Activated CD8-positive, alpha-beta memory T cell treated with anti-CD3 and anti-CD28 coated beads for 48 hours (primary cell): ENCODE data around the gene ACE.
"Not testable (repeated sequence)": the region's sequence is repeated elsewhere in the genome, so short reads cannot be mapped to it uniquely, and the experiment has no call there.

Experiments
- DNase-seq, 3 experiments: peaks; one replicate each; pipeline ENCODE4 v3.0.0-alpha.2; 2020; ENCODE audit warnings: low read depth in 2 of 3, low spot score in 2 of 3

ACE gene

DNA sequence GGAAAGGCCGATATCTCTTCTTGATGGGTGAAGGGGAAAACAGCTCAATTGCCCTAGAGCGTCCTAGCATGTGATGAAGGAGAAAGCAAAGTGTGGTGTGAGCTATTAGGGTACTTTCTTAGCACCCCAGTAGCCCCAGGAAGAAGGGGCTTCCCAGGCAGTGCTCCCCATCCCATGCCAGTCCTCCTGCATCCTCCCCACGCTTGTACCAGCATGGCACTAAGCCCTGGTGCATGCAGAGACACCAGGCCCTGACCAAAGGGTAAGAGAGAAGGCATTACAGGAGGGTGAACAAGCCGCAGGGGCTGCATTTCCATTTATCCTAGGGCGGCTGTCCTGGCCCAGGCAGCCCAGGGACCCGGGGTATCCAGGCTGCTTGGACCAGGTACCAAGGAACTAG lies 33.8 kb upstream of the ACE start:
- no peak for DNase-seq

DNA sequence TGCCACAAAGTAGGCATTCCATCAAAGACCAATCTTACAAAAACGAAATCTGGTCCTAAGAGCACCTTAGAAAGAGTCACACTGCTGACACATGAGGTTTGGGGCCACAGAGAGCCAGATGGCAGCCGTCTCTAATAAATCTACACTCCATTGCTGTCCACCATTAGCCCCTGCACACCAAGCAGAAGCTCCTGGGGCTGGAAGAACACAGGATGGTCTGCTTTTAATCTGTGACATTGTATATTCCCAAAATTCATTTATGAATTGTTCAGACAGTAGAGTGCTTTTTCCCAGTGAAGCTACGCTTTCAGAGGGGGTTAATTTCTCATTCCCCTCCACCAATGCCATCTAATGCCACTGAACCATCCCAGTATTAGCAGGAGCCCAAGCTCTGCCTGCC lies 32.4 kb upstream of the ACE start:
- no peak for DNase-seq

DNA sequence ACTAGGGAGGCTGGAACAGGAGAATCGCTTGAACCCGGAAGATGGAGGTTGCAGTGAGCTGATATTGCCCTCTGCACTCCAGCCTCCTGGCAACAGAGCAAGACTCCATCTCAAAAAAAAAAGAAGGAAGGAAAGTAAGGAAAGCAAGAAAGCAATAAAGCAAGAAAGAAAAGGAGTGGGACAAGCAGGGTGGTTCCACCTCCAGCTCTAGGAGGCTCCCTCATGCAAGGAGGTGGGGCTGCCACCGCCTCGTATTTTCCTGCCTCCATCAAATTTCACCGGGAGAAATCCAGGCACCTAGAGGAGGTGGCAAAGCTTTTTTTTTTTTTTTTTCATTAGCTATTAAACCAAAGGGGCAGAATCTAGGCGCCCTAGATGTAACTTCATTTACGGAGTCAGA lies 31.8 kb upstream of the ACE start:
- no peak for DNase-seq

DNA sequence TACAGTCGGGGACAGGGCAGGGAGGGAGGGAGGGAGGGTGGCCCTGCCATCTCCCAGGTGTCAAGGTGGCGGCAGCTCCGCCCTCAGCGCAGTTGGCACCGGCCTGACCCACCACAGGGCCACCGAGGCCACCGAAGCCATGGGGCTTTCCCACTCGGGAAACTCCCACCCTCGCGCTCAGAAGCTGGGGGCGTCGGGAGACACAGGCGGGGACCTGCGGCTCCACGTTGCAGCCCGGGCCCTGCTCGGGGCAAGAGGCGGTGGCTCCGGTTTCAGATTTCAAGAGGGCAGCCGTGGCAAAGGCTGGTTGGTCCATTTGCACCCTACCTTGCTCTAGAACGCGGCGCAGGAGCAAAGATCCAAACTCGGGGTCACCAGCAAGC lies 31.3 kb upstream of the ACE start:
- peak in 2 of 3 experiments; percentile 18 to 29 for DNase-seq

DNA sequence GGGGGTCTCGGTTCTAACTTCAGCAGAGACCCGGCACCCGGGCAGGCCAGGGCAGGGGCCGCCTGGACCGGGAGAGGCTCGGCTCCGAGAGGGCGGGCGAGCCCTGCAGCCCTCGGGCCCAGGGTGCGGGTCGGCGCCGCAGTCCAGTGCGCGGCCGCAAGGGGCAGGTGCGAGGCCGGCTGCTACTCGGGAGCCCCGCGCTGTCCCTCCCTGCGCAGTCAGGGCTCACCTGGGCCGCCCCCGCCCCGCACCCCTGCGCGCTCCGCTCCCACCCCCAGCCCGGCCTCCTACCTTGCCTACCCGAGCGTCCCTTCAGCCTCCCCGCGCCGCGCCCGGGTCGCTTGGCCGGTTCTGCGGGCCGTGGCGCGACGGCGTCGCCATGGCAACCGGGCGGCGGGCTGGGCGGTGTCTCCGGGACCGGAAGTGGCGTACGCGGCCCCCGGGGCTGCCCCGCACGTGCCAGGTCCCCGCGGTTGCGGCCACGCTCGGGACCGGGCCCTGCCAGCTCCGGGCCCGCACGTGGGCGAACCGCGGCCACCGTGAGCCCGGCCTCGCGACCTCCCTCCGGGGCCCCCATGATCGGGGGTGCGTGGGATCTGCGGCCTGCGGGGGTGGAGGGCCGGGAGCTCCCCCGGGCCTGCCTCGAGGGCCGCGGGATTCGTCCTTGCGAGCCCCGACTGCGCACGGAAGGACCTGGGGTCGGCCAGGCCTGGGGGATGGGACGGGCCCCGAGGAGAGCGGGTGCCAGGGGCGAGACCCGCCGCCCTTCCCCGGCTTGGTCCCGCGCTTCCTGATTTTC lies 30.7 kb upstream of the ACE start, which contains the start of gene CYB561:
Gene CYB561 (minus strand): TSS at position 353 of the 799 bp plus-strand sequence. CDS start 8,759 bp downstream, outside the sequence.
- peak; percentile 27 to 52 (median 45) for DNase-seq

DNA sequence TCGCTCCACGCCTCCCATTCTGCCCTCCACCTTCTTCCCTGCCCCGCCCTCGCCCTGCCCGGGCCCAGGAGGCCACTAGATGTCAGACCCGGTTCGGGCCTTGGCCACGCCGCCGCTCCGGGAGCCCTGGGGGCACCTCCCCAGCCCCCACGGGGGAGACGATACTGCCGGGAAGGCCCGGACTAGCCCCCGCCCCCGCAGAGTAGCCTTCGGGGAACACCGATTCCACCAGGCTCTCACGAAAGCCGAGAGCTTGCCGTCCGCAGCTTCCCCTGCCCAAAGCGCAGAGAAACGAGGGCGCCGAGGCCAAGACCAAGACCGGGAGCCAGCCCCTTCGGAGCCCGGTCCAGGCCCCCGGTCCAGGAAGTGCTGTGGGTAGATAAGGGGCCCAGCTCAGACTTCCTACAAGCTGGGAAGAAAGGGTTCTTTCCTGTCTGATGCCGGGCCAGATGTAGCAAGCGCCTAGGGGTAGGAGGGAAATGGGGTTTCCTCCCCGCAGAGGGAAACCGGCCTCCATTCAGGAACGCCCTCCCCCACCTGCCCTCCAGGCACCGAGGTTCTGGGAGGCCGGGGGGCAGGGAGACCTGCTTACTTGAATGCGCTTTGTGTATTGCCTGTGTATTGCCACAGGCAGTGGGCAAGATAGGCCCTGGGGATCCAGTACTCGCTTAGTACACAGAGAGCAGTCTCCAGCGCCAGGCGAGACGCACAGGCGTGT lies 29.9 kb upstream of the ACE start:
- DNase-seq: peak in 2 of 3 experiments; percentile 25 to 37

DNA sequence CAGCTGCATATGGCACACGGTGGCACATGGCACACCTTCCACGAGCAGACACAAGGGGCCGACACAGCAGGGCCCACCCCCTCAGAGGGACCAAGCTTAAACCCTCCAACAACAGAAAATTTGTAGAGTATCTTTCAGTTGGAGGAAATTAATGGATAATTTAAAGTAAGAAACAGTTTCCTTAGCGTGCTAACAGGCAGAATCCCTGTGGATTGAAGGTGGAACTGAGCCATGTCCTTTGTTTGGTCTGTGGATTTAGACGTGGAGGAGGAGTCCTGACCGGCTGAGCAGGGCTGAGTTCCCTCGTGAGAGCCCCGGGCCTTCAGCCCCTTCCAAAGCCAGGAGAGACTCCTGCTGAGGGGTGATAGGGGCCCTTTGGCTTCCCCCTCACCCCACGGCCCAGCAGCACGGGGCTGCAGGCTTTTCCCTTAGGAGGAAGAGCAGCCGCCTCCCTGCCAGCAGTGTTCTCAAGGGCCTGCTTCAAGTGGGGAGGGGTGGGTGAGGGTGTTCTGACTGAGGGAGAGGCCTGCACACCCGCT lies 29.3 kb upstream of the ACE start:
- no peak for DNase-seq

DNA sequence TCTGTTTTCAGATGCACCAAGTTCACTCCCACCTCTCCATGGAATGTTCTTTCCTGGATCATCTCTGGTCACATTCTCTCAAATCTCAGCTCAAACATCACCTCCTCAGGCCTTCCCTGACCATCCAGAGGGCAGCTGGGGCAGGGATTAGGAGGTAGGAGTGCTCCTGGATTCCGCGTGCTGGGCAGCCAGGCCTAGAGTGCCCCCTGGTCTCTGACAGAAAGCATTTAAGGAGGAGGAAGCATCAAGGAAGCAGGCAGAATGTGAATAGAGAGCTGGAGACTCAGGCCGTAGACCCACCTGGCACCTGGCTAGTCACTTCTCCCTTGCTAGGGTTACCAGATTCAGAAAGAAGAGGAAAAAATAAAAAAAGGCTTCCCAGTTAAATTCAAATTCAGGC lies 28.2 kb upstream of the ACE start:
- no peak for DNase-seq

DNA sequence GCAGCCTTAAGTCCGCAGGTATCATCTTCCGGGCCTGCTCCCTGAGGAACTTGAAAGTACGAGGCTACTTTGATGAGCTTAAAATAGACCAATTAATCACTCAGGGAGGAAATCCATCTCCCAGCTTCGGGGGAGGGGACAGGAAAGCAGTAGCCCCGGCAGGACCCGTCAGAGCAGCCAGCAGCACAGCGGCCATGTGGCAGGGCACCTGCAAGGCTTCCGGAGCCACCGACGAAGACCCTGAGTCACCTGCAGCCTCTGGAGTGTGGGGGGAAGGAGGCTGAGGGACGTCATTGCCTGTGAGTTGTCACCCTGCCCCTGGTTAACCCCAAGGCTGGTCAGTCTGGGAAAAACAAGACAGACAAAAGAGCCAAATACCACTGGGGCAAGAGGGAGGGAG lies 26.3 kb upstream of the ACE start:
- no peak for DNase-seq

DNA sequence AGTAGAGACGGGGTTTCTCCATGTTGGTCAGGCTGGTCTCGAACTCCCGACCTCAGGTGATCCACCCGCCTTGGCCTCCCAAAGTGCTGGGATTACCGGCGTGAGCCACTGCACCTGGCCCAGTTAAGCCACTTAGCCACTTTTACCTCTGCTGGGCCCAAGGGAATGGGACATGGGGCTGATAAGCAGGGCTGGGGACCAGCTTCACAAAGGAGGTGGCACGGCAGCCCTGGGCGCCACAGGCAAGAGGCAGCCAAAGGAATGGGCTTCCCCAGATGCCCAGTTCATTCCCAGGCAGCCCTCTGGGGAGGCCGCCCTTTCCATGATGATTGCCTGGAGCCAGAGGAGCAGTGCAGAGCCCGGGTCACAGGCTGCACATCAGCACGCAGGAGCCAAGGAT lies 25.7 kb upstream of the ACE start:
- DNase-seq: no peak

DNA sequence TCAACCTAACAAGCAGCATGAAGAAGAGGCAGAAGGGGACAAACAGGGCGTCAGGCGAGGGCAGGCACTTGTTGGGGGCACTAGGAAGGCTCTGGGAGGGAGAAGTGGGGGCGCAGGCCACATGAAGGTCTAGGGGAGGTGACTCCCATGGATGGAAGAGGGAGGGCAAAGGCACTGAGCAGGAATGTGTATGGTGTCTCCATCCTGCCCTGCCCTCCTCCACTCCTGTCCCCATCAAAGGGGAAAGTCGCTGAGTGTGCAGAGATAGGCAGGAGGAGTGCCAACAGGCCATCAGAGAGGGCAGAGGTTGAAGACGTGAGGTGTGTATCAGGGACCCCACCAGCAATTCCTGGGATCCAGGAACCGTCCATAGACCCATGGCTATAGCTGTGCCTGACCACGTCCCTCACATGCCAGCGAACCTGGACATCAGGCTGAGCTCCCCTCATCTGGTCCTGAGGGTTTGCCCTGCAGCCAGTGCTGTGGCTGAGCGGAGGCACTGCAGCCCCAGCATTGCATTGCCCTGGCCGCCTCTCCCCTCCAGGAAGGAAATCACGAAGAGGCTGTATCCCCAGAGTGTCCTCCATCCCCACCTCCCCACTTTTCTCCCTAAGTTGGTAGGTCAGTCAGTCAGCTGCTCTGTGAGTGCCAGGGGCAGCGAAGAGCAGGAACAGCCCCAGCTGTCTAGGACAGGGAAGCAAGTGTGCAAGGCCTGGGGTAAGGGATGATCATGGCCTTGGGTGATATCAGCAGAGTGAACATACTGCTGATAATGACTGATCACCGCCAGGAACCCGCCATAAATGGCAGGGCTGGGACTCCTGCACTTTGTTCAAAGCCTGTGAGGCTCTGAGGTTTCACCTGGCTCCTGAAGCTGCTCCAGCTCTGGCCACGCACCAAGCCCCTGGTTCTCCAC lies 24.6 kb upstream of the ACE start:
- DNase-seq: no peak

DNA sequence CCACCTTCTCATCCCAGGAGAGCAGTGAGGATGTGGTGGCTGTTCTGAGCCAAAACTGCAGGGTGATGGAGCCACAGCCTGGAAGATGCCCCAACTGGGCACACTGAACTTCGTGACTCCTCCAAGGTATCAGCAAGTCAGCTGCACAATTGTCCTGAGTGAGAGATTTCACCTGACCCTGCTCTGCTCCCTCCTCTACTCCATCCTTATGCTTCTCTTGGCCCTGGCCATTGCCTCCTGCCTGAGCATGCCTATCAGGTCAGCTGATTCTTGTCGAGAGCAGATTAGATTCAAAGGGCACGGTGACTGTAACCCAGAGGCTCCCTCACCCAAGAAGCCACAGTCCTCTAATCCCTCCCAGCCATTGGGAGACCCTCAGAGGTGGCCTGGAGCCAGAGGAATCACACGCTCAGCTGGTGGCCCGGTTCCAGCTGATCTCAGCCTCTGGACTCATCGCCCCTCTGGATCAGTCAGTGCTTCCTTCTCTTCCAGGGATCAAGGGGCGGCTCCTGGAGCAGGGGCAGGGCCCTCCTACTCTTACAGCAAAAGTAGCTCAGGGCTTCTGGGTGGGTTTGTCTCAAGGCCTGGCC lies 23.8 kb upstream of the ACE start:
- DNase-seq: no peak

DNA sequence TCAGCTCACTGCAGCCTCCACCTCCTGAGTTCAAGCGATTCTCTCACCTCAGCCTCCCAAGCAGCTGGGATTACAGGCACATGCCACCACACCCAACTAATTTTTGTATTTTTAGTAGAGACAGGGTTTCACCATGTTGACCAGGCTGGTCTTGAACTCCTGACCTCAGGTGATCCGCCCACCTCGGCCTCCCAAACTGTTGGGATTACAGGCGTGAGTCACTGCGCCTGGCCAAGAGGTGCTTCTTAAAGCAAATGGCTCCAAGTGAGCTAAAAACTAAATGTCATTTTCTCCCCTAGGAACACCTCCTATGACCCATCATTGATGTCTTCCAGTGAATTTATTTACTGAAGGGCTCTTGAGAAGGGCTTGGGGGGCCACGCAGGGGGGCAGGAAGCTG lies 22.5 kb upstream of the ACE start:
- DNase-seq: not testable (repeated sequence)

DNA sequence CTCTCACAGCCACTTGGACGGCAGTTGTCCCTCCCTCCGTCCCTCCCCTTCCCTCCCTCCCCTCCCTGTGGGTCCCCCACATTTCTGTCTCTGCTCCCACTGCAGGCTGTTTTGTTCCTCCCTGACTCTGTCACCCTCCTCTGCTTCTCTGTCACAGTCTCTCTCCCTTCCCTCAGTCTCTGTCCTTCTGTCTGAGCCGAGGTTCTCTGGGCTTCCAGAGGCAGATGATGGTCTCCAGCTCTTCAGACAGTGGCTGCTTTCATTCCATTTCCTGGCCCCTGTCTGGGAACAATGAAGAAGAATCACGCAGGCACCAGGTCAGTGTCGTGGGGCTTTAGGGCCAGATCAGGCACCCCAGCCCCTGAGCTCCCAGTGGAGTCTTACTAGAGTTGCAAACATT lies 21.9 kb upstream of the ACE start:
- DNase-seq: no peak

DNA sequence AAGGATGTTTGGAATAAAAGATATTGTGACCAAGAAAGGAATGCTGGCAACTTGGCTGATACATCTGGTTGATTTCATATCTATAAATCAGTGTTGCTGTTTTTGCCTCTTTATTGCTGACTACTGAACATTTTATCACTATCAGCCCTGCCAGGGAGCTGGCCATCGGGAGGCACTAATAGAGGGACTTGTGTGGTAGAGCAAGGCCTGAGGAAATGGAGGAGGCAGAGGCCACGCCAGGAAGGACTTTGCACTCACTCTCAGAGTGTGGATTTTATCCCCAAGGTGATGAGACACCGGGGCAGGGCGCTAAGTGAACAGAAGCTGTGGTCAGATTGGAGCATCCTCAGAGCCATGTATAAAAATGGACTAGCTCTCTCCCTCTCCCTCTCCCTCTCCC lies 21.4 kb upstream of the ACE start:
- DNase-seq: no peak

DNA sequence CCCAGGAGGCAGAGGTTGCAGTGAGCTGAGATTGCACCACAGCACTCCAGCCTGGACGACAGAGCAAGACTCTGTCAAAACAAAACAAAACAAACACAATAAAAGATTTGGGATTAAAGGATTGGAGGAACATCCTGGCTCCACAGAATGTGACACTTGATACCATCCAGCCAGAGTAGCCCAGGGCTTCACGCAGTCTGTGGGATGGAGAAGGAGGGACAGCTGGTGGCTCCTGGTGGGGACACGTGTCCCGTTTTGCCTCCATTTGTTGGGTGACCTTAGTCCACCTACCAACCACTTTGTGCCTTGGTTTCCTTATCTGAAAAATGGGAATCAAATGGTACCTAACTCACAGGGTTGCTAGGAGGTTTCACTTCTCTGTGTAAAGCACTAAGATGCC lies 18.4 kb upstream of the ACE start:
- DNase-seq: no peak

DNA sequence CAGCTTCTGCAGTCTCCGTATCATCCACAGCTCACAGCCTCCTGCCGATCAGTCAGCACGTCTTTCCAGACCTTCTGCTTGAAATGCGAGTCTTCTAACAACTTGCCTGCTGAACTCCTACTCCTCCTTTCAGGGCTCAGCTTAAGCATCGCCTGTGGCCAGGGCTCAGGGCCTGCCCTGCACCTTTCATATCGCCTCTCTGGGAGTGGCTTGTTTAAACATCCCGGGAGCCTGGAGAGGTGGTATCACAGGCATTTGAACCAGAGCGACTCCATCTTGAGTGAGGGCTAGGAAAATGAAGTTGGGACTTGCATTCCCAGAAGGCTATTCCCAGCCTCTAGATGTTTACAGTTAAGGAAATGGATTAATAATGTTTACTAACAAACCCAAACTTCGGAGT lies 16.8 kb upstream of the ACE start:
- no peak for DNase-seq

DNA sequence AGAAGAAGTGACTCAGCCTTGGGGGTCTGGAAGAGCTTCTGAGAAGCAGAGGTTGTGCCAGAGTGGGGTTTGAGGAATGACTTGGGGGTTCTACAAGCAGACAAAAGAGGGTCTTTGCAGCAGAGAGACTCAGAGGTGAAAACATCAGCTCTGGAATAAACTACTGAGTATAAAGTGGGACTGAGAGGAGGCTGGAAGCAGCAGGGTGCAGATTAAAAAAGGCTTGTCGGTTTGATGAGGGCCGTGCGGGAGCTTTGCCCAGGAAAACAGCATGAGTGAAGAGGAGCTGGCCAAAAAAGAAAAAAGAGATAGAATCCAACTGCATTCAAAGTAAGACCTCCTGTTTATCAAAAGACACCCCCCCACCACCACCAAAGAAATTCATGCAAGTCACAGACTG lies 13.1 kb upstream of the ACE start:
- DNase-seq: no peak

DNA sequence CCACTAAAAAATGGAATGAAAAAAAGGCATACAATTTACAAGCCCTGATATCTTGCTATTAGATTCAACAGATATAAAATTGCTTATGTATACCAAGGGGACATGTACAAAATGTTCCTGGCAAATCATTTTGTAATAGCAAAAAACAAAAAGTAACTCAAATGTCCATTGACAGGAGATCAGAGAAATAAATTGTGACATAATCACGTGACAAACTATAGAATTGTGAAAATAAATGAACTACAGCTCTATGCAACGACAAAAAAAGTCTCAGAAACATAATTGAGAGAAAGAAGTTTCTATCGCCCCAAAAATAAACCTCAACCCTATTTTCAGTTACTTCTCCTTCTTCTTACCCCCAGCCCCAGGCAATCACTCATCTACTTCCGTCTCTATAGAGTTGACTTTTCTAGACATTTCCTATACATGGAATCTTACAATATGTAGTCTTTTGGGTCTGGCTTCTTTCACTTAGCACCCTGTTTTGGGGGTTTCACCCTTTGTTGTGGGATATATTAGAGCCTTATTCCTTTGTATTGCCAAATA lies 12.1 kb upstream of the ACE start:
- no peak for DNase-seq

DNA sequence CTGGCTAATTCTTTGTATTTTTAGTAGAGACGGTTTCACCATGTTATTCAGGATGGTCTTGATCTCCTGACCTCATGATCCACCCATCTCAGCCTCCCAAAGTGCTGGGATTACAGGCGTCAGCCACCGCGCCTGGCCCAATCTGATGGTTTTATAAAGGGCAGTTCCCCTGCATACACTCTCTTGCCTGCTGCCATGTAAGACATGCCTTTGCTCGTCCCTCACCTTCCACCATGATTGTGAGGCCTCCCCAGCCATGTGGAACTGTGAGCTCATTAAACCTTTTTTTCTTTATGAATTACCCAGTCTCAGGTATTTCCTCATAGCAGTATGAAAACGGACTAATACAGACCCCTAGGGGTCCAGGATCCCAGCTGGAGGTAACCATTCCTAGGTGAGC lies 8.8 kb upstream of the ACE start:
- DNase-seq: not testable (repeated sequence)

DNA sequence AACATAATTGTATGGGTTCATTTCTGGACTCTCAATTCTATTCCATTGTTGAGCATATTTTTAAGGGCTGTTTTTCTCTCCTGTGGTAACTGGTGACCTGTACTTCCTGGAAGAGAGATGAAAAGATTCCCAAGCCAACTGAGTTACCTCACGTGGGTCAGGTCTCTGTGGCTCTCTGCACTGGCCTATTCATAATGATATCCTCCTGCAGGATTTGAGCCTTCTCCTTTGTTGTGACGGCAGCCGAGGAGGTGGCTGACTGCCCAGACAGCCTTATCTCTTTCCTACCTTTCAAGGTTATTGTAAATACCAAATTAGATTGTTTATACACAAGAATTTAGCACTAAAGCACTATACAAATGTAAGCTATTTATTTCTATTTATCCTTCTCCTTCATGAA lies 2.7 kb upstream of the ACE start:
- no peak for DNase-seq
